GM19099 (cell line): ENCODE measurements around the gene TENT4B.

Source experiments
- POLR2A ChIP-seq: IDR thresholded peaks from 3 replicates; pipeline ENCODE4 v1.6.1; 2011; ENCODE audit warnings: low read depth; ENCODE audit not compliant: insufficient read length; ENCODE audit errors: extremely low read depth

Gene TENT4B

DNA sequence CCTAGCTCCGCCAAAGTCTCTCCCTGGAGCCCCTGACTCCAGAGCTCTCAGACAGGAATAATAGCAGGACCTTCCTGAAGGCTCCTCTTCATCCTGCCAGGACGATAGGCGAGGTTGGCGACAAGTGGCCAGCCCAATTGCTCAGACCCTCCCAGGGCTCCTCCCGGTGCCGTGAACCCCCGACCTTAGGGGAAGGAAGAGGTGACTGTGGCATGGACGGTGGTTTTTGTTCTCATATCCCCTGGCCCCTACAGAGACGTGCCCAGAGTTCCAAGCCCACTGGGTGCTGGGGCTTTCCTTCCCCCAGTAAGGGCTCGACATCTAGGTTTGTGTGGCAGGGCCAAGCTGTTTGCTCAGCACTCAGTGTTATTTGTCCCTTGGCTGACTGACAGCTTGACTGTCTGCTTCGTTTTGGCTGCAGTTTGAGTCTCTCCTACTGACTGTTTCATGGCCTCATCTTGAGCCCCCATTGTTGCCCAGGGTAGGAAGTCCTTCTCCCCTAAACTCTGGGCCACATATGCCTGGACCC lies 108.7 kb downstream of the TENT4B start:
- no peak for TF ChIP-seq POLR2A

DNA sequence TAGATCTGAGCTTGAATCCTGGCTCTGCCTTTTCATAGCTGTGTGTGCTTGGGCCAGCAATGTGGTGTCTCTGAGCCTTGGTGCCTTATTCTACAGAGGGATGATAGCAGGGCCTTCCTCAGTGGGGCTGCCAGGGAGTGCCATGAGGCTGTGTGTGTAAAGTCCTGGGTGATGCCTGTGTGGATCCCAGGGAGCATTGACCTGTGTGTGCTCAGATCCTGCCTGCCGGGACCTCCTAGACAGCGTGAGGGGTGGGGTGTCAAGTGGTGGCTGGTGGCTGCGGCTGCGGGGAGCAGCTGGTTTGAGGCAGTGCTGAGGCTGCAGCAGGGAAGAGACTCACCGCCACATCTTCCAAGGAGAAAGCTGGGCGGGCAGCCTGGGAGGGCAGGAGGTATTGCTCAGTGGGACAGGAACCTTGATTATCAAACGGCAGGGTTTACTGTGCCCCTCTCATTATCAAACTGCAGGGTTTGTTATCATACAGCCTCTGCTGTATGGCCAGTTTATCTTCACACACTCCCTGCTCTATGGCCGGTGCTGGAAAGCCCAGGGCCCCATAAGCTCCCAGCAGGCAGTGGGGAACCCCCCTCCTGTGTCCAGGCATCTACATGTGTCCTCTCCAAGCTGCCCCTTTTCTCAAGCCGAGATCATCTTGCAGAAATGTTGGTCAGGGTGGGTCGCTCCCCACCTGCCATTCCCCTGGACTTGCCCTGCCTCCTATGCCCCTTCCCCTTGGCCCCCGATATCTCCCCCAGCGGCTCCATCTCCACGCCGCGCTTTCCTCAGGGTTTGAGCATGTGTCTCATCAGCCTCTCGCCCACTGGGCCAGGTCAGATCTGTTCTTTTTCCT lies 110.2 kb downstream of the TENT4B start:
- TF ChIP-seq POLR2A, result no peak

DNA sequence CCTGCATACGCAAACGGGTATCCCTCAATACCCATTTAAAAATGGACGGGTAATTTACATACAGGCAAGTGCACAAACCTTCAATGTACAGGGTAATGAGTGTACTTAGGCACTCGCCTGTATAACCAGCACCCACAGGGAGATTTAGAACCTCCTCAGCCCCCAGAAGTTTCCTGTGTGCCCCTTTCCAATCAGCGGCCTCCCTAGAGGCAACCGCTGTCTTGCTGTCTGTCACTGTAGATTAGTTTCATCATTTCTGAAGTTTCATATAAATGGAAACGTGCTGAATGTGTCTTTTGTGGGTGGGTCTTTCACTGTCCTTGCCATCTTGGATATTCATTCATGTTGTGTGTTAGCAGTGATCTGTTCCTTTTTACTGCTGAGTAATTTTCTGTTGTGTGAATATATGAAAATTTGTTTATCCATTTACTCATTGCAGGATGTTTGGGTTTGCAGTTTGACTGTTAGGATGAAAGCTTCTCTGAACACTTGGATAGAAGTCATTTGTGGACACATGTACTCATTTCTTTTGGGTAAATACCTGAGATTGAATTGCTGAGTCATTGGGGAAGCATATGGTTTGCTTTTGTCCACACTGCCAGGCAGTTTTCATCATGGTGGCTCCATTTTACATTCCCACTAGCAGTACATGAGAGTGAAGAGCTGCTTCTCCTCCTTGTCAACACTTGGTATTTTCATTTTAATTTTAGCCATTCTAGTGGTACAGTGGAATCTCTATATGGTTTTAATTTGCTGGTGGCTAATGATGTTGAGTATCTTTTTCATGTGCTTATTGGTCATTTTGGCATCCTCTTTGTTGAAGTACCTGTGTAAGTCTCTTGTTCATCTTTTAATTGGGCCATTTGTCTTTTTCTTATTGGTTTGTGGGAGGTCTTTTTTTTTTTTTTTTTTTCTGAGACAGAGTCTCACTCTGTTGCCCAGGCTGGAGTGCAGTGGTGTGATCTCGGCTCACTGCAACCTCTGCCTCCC lies 111.1 kb downstream of the TENT4B start:
- TF ChIP-seq POLR2A, result no peak

DNA sequence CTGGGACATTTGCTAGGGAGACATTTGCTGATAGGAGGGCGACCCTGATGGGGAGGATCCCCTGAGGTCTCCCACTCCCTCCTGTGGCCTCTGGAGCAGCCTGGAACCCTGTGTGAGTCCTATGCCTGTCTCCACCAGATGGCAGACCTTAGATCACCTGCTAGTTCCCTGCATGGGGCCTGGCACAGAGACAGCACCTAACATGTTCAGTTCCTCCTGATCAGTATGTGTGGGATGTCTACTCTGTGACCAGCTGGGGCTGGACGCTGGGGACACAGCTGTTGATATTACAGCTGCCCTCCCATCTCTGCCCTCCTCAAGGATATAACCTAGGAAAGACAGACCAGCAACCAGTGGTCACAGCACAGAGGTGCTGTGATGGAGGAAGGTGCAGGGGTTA lies 112.2 kb downstream of the TENT4B start:
- no peak for TF ChIP-seq POLR2A

DNA sequence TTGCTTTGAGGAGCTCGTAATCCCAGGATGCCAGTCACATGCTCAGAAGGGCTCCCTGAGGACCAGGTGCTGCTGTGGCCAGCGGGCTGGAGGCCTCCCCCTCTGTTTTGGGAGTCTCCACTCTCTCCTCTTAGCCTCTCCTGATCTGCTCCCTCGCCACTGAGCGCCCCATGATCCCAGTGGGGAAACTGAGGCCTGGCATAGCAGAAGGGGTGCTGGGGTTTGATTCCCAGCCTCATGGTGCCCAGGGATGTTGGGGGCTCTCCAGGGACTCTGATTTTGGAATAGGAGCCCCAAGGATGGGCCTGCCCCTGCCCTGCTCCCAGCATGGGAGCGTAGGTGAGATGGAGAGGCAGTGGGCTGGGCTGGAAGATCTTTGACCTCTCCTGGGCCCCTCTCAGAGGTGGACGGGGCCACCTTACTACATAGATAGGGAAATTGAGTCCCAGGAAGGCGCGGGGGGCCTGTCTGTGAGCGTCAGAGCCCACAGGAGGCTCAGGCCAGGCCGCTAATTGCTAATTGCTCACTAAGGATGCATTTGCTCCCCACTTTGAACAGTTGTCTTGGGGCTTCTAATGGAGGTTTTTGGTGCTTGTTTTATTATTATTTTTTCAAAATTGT lies 112.7 kb downstream of the TENT4B start:
- TF ChIP-seq POLR2A, result no peak

DNA sequence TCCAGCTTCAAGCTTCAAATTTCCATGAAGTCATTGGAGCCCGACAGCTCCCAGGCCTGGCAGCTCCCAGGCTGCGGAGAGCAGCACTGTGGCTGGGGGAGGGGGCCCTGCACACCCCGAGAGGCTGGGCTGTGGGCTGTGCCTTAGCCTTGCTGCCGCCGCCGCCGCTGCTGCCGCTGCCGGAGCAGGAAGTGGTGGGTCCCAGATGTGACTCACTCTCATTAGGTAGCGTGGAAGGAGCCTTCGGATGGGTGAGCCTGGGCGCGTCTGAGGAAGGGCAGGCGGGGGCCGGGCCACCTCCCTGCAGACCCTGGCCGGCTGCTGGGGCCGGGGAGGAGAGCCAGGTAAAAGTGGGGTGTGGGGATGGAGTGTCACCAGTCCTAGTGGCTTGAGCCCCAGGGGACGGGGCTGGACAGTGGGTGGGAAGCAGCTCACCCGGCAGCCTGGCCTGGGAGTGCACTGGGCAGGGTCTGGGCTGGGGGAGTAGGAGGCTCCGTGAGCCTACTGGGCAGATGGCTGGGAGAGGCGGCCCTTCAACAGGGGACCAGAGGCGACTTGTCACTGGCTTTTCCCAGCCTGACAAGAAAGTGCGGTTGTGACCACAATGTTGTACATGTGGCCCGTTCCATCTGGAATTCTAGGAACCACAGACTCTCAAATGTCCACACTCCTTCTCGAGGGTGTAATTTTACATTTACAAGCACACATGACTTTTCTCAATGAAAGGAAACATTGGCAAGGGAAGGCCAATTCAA lies 113.4 kb downstream of the TENT4B start, which contains the start of gene ADCY7:
TSS of gene ADCY7 (plus strand) at position 215 of the 755 bp plus-strand sequence. CDS start 21,629 bp downstream, outside the sequence.
- peak; percentile 70 for TF ChIP-seq POLR2A

DNA sequence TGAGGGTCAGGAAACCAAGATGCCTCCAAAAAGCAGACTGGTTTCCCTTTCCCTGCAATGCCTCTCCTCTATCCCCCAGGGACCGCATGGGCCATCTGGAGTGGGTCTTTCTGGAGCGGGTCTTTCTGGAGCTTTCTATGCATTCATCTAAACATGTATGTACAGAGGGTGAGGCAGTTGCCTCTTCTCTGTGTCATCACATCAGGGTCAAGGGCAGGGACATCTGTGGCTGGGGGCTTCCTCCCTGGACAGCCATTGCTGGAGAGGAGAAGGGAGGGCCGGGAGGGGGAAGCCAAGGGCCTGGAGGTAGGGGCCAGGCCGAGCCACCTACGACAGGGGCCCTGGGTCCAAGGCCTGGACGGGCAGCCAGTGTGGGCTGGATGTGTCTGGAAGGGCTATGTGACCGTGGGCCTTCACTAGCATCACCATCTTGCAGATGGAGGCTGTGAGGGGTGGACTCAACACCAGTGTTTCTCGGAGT lies 114.1 kb downstream of the TENT4B start:
- no peak for TF ChIP-seq POLR2A

DNA sequence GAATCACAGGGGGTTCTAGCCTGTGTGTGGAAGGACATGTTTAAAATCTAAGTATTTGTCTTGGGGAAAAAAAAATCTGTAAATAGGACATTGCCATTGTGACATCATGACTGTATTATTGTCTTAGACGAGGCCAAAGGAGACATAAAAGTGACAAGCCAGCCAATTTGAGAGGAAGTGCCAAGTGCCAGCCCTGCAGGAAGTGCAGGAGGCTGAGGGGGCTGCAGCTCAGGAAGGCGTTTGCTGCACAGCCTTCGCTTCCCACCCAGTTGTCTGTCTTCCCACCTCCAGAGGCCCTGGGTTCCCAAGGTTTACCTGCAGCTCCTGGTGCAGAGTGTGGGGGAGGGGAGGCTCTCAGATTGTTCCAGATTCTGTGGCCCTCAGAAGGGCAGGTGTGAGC lies 114.5 kb downstream of the TENT4B start:
- no peak for TF ChIP-seq POLR2A

DNA sequence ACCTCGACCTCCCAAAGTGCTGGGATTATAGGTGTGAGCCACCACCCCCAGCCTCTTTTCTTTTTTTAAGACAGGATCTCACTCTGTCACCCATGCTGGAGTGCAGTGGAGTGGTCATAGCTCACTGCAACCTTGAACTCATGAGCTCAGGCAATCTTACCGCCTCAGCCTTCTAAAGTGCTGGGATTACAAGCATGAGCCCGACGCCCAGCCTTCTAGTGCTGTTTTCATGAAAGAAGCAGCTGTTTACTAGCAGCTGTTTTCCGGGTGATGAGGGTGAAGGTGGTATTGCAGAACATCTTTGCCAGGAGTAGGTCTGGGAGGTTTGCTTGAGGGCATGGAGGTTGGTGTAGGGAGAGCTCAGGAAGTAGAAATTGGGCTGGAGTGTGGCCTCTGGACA lies 115.2 kb downstream of the TENT4B start:
- TF ChIP-seq POLR2A, result no peak

DNA sequence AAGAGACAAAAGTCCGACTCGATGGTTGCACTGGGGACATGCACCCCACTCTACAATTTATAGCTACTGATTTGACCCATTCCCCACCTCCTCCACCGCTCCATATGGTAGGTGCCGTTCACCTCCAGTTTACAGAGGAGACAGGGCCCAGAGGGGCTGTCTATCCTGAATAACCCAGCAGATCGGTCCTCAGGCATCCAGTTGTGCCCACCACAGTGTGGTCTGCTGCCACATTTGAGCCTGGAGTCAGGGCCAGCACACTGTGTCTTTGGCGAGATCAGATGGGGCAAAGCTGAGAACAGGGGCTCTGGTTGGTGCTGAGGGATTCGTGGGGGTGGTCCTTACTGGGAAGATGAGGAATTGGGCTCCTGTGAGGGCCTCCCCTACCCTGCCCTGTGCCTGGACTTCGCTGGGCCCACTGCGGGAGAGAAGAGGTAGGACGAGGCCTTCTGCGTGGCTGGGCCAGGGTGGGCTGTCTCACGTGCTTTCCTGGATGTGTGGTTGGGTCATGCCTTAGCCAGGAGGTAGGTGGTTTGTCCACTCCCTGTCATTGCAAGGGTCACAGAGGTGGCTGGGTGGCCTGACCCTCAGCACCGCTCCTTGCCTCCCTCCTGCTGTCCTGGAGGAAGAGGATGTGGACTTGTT lies 116.1 kb downstream of the TENT4B start:
- TF ChIP-seq POLR2A, result no peak

DNA sequence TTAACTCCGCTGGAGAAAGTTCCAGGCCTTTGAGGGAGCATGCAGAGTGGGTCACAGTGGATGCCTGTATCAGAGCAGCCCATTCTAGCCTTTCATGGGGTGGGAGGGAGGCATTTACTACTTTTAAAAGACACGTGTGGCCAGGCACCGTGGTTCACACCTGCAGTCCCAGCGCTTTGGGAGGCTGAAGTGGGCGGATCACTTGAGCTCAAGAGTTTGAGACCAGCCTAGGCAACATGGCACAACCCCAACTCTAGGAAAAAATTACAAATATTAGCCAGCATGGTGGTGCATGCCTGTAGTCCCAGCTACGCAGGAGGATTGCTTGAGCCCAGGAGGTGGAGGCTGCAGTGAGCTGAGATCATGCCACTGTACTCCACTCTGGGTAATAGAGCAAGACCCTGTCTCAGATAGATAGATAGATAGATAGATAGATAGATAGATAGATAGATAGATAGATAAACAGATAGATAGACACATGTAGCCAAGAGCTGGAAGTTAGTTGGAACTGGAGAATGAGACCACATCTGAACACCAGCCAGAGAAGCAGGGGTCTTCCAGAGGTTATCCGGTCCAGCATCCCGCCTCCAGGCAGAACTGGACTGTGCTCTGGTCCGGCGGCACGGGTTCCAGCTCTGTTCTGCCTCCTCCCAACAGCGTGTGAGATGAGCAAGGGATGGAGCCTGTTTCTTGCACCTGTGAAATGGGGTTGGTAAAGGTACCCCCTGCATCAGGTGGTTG lies 116.8 kb downstream of the TENT4B start:
- TF ChIP-seq POLR2A, result no peak

DNA sequence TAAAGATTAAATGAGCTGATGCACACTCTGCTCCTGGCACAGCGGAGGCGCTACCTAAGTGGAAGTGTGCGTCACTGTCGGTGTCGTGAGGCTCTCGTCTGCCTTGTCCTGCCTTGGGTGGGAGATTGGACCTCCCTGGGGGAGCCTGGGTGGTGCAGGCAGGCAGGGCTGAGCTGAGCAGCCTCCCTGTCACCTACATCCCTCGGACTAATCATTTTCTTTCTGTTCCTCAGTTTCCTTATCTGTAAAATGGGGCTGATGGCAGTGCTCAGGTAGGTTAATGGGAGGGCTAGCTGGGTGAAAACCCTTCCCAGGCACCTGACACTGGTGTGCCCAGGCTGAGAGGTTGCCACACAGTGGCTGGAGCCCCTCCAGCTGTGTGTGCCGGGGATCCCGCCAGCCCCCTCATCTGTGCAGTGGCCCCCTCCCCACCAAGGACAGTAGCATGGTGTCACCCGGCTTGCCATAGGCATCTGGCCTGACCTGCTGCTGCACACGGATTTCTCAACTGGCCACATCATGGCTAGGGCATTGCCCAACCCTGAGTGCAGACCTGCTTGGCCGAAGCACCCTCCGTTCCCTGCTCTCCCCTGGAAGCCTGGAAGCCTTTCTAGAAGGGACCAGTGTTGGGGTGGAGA lies 117.5 kb downstream of the TENT4B start:
- TF ChIP-seq POLR2A, result no peak
